ENCODE measurements around the gene PWP2. TPM values are rescaled to one million over a fixed set of nuclear protein-coding genes. Genes with fewer than 3 reads are reported as not detected.
"Not testable (repeated sequence)": the region's sequence is repeated elsewhere in the genome, so short reads cannot be mapped to it uniquely, and the experiment has no call there.

Gene PWP2
- total and polyA plus RNA-seq, 7 donors, result 0.56 to 8.8 (median 2.9) TPM

GRCh38 chr21:44133715-44134057 is 26.5 kb downstream of the PWP2 start:
- H3K36me3 ChIP-seq (ENCODE audit: insufficient read depth in 1 of 2, low read depth in 1 of 2); DNase-seq; H3K27ac ChIP-seq; H3K4me3 ChIP-seq; intact Hi-C loops (cut with DNase I); H3K27me3 ChIP-seq (ENCODE audit: insufficient read depth in 3 of 3, low read length in 2 of 3); H3K4me1 ChIP-seq; H3K9me3 ChIP-seq: not testable (repeated sequence)
- peak in 3 of 4 donors; percentile 1 to 34 (median 5) for ATAC-seq
- WGBS, 3 donors, result 0% methylated on average over 4 of the region's 35 CpGs; no CpG with 5 or more reads in 2 of the 3 donors

DNA sequence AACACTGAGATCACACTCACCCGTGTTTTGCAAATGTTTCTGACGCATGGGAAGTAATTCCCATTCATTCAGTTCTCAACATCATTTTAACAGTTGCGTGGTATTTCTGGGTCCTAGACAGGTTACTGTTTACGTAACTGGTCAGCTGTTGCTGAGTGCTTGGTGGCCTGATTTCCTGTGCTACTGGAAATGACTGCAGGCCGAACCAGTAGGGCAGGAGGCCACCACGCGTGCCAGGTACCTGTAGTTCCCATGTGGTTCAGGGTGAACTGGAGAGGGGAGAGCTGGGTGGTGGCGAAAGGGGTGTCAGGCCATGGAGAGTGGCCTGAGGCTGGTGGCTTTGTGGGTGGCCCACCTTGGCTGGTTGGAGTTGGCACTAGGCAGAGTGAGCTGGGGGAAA is 27.5 kb downstream of the PWP2 start:
- H3K9me3 ChIP-seq; H3K4me1 ChIP-seq; H3K36me3 ChIP-seq (ENCODE audit: insufficient read depth in 1 of 2, low read depth in 1 of 2); H3K4me3 ChIP-seq; DNase-seq; intact Hi-C loops (cut with DNase I); H3K27ac ChIP-seq; H3K27me3 ChIP-seq (ENCODE audit: insufficient read depth in 3 of 3, low read length in 2 of 3): not testable (repeated sequence)
- no CpG with 5 or more reads among the region's 8 CpGs for WGBS, 3 donors
- ATAC-seq, result peak; percentile 60 to 67 (median 63)

- peak; percentile 45 to 73 (median 62) for ATAC-seq
- DNase-seq; H3K27ac ChIP-seq; H3K36me3 ChIP-seq (ENCODE audit: insufficient read depth in 1 of 2, low read depth in 1 of 2); H3K4me1 ChIP-seq; H3K4me3 ChIP-seq; intact Hi-C loops (cut with DNase I); H3K27me3 ChIP-seq (ENCODE audit: insufficient read depth in 3 of 3, low read length in 2 of 3); H3K9me3 ChIP-seq: not testable (repeated sequence)
- no CpG with 5 or more reads among the region's 15 CpGs for WGBS, 3 donors
Observed at GRCh38 chr21:44138039-44138438, 30.8 kb downstream of the PWP2 start.

DNA sequence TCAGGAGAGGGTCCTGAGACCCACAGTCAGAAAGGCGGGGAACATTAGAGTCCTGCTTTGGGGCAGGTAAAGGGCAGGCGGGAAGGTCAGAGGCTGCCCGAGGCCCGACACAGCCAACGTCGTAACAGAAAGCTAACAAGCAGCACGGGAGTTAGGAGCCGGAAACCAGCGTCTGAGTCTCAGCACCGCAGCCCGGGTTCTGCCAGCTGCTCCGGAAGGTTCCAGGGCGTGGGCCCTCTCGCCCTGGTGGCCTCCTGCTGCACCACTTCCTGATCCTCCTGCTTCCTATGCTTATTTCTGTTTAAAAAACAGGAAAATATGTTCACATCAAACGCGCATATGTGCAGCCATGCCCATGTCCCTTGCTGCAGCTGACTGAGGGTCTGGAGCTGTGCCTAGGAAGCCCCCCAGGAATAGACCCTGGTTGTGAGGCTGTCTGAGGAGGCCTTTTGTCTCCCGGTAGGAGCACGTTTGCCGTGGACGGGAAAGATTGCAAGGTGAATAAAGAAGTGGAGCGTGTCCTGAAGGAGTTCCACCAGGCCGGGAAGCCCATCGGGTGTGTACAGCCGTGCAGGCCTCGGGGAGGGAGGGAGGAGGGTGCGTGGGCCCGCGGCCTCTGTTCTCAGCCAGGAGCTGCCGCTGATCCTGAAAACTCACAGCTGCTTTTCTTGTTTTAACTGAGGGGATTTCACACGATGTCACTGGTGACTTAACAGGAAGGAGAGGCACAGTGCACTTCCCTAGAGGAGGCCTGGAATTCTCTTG is 32.8 kb downstream of the PWP2 start:
- intact Hi-C loops (cut with DNase I), result not testable (repeated sequence)
- WGBS, 3 donors, result 36 to 88% (median 65%) methylated on average over 1 to 6 of the region's 30 CpGs

DNA sequence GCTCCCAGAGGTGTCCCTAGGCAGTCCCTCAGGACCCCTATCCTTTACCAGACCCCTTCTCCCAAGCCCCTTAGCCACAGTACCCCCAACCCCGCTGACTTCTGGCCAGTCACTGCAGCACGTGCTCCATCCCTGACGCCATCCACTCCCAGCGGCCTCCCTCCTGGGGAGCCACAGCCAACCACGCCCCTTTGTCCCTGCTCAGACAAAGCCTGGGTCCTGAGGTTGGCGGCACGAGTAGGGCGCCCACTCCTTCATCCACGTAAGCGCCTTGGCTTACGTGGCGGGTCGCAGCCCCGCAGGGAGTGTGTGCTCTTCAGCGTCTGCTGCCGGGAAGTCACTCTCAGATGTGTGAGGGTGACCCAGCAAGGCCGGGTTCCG is 33.3 kb downstream of the PWP2 start:
- H3K4me3 ChIP-seq; H3K4me1 ChIP-seq; DNase-seq; H3K27ac ChIP-seq; H3K27me3 ChIP-seq (ENCODE audit: insufficient read depth in 3 of 3, low read length in 2 of 3); H3K9me3 ChIP-seq; intact Hi-C loops (cut with DNase I); H3K36me3 ChIP-seq (ENCODE audit: insufficient read depth in 1 of 2, low read depth in 1 of 2): not testable (repeated sequence)
- peak in 1 of 4 donors; percentile 17 for ATAC-seq
- WGBS, 3 donors, result no CpG with 5 or more reads among the region's 18 CpGs

More for the DNA sequence above, 32.8 kb downstream of the PWP2 start:
- H3K9me3 ChIP-seq; H3K36me3 ChIP-seq (ENCODE audit: insufficient read depth in 1 of 2, low read depth in 1 of 2); DNase-seq; H3K27me3 ChIP-seq (ENCODE audit: insufficient read depth in 3 of 3, low read length in 2 of 3); ATAC-seq; H3K4me3 ChIP-seq; H3K4me1 ChIP-seq; H3K27ac ChIP-seq: not testable (repeated sequence)

DNA sequence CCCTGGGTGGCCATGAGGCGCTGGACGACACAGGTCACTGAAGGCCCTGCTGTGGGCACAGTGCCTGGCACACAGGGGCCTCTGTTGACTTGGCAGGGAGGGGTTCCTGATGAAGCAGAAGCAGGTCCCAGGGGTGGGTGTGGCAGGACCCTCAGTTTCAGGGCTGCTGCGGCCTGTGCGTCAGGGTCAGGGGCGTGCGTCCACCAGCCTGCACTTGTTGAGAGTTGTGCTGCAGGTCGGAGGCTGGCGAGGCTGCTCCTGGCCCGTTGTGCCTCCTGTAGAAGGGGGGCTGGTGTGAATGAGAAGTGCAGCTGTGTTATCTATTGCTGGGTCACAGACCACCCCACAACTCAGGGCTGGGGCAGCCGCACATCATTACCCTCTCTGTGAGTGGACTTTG is 35.3 kb downstream of the PWP2 start:
- H3K36me3 ChIP-seq (ENCODE audit: insufficient read depth in 1 of 2, low read depth in 1 of 2); H3K27me3 ChIP-seq (ENCODE audit: insufficient read depth in 3 of 3, low read length in 2 of 3); H3K27ac ChIP-seq; DNase-seq; intact Hi-C loops (cut with DNase I); ATAC-seq; H3K4me1 ChIP-seq; H3K9me3 ChIP-seq; H3K4me3 ChIP-seq: not testable (repeated sequence)
- WGBS, 3 donors, result no CpG with 5 or more reads among the region's 10 CpGs

GRCh38 chr21:44143380-44143779 is 36.2 kb downstream of the PWP2 start:
- intact Hi-C loops (cut with DNase I); H3K4me1 ChIP-seq; H3K36me3 ChIP-seq (ENCODE audit: insufficient read depth in 1 of 2, low read depth in 1 of 2); H3K4me3 ChIP-seq; H3K27me3 ChIP-seq (ENCODE audit: insufficient read depth in 3 of 3, low read length in 2 of 3); DNase-seq; ATAC-seq; H3K9me3 ChIP-seq; H3K27ac ChIP-seq: not testable (repeated sequence)
- no CpG with 5 or more reads among the region's 17 CpGs for WGBS, 3 donors

DNA sequence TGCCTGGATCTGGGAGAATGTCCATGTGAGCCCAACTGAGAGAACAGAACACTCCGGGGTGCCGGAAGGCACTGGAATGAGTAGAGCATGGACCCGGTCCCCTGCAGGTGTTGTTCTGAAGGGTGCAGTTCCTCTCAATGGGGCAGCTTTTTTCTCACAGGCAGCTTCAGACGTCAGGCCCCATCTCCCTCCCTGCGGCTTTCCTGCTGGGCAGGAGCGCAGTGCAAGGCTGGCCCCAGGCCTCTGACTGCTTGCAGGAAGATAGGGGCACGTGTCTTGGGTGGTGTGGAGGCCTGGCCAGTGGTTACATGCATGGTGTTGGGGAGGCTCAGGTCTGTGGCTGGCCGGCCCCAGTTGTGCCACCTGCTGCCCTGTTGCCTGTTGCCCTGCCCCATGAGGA is 36.8 kb downstream of the PWP2 start:
- WGBS, 3 donors, result no CpG with 5 or more reads among the region's 8 CpGs
- H3K36me3 ChIP-seq (ENCODE audit: insufficient read depth in 1 of 2, low read depth in 1 of 2); H3K4me1 ChIP-seq; H3K27ac ChIP-seq; ATAC-seq; H3K27me3 ChIP-seq (ENCODE audit: insufficient read depth in 3 of 3, low read length in 2 of 3); H3K4me3 ChIP-seq; H3K9me3 ChIP-seq; DNase-seq; intact Hi-C loops (cut with DNase I): not testable (repeated sequence)

DNA sequence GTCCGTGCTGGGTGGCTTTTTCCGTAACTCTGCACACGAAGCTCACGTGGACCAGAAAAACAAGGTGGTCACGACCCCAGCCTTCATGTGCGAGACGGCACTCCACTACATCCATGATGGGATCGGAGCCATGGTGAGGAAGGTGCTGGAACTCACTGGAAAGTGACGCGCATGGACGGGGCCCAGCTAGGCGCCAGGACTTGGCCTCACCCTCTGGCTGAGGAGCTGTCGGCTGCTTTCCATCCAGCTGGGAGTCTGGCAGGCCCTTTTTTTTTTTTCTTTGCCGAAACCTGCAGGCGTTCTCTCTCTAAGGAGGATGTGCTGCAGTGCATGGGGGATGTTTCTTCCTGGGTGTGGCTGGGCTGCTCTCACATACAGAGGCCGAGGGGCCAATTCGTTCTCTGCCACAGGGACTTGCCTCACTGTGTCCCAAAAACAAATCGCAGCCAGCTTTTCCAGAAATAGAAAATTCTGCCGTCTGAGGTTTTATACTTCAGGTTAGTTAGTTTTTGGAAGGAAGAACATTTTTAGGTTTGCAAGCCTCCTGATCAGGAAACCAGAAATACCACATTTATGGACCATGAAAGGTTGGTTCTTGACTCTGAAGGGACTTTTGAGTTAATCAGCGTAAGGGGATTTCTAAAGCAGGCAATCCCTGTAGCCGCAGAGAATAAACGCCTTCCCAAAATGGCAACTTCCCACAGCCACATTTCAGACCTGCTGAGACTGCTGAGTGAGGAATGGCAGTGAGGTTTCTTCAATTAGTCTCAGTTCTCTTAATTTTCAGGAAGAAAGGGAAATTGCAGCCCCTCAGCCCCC is 37.8 kb downstream of the PWP2 start:
- intact Hi-C loops (cut with DNase I); DNase-seq; H3K4me3 ChIP-seq; H3K4me1 ChIP-seq; H3K36me3 ChIP-seq (ENCODE audit: insufficient read depth in 1 of 2, low read depth in 1 of 2); H3K27ac ChIP-seq; H3K9me3 ChIP-seq; H3K27me3 ChIP-seq (ENCODE audit: insufficient read depth in 3 of 3, low read length in 2 of 3): not testable (repeated sequence)
- no CpG with 5 or more reads among the region's 22 CpGs for WGBS, 3 donors
- peak; percentile 20 to 62 (median 40) for ATAC-seq

- H3K27ac ChIP-seq; H3K4me1 ChIP-seq; DNase-seq; intact Hi-C loops (cut with DNase I); H3K27me3 ChIP-seq (ENCODE audit: insufficient read depth in 3 of 3, low read length in 2 of 3); ATAC-seq; H3K4me3 ChIP-seq; H3K9me3 ChIP-seq; H3K36me3 ChIP-seq (ENCODE audit: insufficient read depth in 1 of 2, low read depth in 1 of 2): not testable (repeated sequence)
- WGBS, 3 donors, result no CpG with 5 or more reads among the region's 12 CpGs
Observed at GRCh38 chr21:44145616-44146015, 38.4 kb downstream of the PWP2 start.

DNA sequence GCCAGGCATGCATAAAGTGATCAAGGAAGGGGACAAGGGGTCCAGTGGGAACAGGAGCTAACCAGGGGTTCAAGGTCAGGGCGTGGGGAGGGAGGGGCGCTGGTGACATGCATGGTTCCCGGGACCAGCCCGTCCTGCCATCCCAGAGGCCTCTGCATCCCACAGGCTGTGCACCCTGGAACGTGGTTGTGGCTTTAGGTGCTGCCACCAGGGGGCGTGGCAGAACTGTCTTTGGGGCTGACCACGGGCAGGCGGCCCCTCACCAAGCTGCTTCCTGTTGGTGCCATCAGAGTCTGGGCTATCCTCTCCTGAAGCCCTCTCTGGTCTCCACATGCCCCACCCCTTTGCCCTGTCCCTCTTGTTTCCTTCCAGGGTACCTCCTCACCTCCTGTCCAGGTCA is 39.9 kb downstream of the PWP2 start:
- H3K27me3 ChIP-seq (ENCODE audit: insufficient read depth in 3 of 3, low read length in 2 of 3); H3K4me1 ChIP-seq; H3K36me3 ChIP-seq (ENCODE audit: insufficient read depth in 1 of 2, low read depth in 1 of 2); H3K27ac ChIP-seq; H3K9me3 ChIP-seq; intact Hi-C loops (cut with DNase I); H3K4me3 ChIP-seq; DNase-seq: not testable (repeated sequence)
- ATAC-seq, result peak; percentile 72 to 79 (median 75)
- WGBS, 3 donors, result no CpG with 5 or more reads among the region's 8 CpGs

Data from psoas muscle (tissue), 8 donors.